Vagina (tissue), 2 donors: ENCODE results near the gene ATXN10. TPM values are rescaled to one million over a fixed set of nuclear protein-coding genes. Genes with fewer than 3 reads are reported as not detected.

ENCODE experiments used
- DNase-seq, 2 donors: peaks; one replicate each; pipeline ENCODE4 v3.0.0-alpha.2; 2017; ENCODE audit errors: extremely low spot score in 2 of 2
- H3K27ac ChIP-seq: fragments of 200-600 bp; sonication (generic); one replicate; pipeline ENCODE4 v1.5.1; 2019
- H3K27me3 ChIP-seq: fragments of 200-600 bp; sonication (generic); one replicate; pipeline ENCODE4 v1.5.1; 2019
- H3K36me3 ChIP-seq, 2 donors: fragments of 200-600 bp; sonication (generic); one replicate each; pipeline ENCODE4 v1.5.1; 2017 to 2019
- H3K4me1 ChIP-seq: fragments of 200-600 bp; sonication (generic); one replicate; pipeline ENCODE4 v1.5.1; 2019
- H3K4me3 ChIP-seq, 2 donors: fragments of 200-600 bp; sonication (generic); 1 replicate in 1 of 2; 2 replicates in 1 of 2; pipeline ENCODE4 v1.5.1; 2016 to 2019
- H3K9me3 ChIP-seq: fragments of 200-600 bp; sonication (generic); one replicate; pipeline ENCODE4 v1.5.1; 2019
- CTCF ChIP-seq, 3 experiments: fragments of 450-650 bp in 2 of 3; fragments of 200-600 bp in 1 of 3; sonication (generic) in 1 of 3; IDR thresholded peaks; one replicate each; pipeline ENCODE4 v1.5.1; 2017 to 2019; ENCODE audit warnings: antibody characterized with exemption in 3 of 3, mild to moderate bottlenecking in 2 of 3, moderate library complexity in 2 of 3
- POLR2A ChIP-seq, 2 donors: fragments of 450-650 bp; IDR thresholded peaks; one replicate each; pipeline ENCODE4 v1.6.1; 2017; ENCODE audit warnings: antibody characterized with exemption in 2 of 2, mild to moderate bottlenecking in 2 of 2, moderate library complexity in 2 of 2
- POLR2AphosphoS5 ChIP-seq, 2 donors: sonication (generic); formaldehyde crosslinking; IDR thresholded peaks; one replicate each; pipeline ENCODE4 v1.9.0; 2017; ENCODE audit warnings: antibody characterized with exemption in 2 of 2, mild to moderate bottlenecking in 2 of 2, low read depth in 1 of 2; ENCODE audit not compliant: insufficient read depth in 1 of 2
- intact Hi-C: fragments of 100-400 bp; cut with DNase I; formaldehyde crosslinking; loops from one replicate; pipeline ENCODE4 v1.15.1; 2023
- microRNA-seq: library from miRNA; unstranded; fragments of <30 nt; microRNA quantifications from one replicate; pipeline ENCODE4, GENCODE V29; 2017; ENCODE audit warnings: borderline number of aligned reads, borderline replicate concordance
- small RNA-seq: library from RNA; depleted of rRNA; stranded (forward); fragments of <200 nt; gene quantifications from one replicate; pipeline ENCODE3, GENCODE V24; 2016
- total RNA-seq: library from RNA; depleted of rRNA; stranded (reverse); fragments of >200 nt; gene quantifications from one replicate; pipeline ENCODE4 v1.2.3, GENCODE V29; 2016

ATXN10 gene
- total RNA-seq, 1 donor from 2014 or later = 116 TPM

- no peak for TF ChIP-seq POLR2A (IDR thresholded peaks at IDR 0.05)
- TF ChIP-seq POLR2AphosphoS5 (IDR thresholded peaks at IDR 0.05; ENCODE audit: insufficient read depth in 1 of 2, low read depth in 1 of 2) = no peak
- no peak for TF ChIP-seq CTCF (IDR thresholded peaks at IDR 0.05)
- H3K36me3 ChIP-seq = no peaks in the 10 kb centered on the region
- no peaks in the 10 kb centered on the region for H3K27me3 ChIP-seq
- no peak overlapping the region for H3K4me3 ChIP-seq
- no peak overlapping the region for H3K27ac ChIP-seq
- peaks cover 46% of the 10 kb centered on the region for H3K4me1 ChIP-seq
- intact Hi-C loops = no loop called here
- H3K9me3 ChIP-seq = no peaks in the 10 kb centered on the region
- no peak for DNase-seq
Observed at GRCh38 chr22:45891996-45892621, 220.5 kb downstream of the ATXN10 start.

GRCh38 chr22:45892681-45893461 is 221.2 kb downstream of the ATXN10 start:
- DNase-seq = no peak
- Histone ChIP-seq H3K36me3 (no peaks in the 10 kb centered on the region), H3K4me1 (peaks cover 42% of the 10 kb centered on the region), H3K27me3 (no peaks in the 10 kb centered on the region), H3K9me3 (no peaks in the 10 kb centered on the region), H3K27ac (no peak overlapping the region), H3K4me3 (no peak overlapping the region)
- TF ChIP-seq CTCF (IDR thresholded peaks at IDR 0.05) (no peak), POLR2A (IDR thresholded peaks at IDR 0.05) (no peak), POLR2AphosphoS5 (IDR thresholded peaks at IDR 0.05; ENCODE audit: insufficient read depth in 1 of 2, low read depth in 1 of 2) (no peak)
- intact Hi-C loops = no loop called here

- TF ChIP-seq CTCF (IDR thresholded peaks at IDR 0.05) (no peak), POLR2AphosphoS5 (IDR thresholded peaks at IDR 0.05; ENCODE audit: insufficient read depth in 1 of 2, low read depth in 1 of 2) (no peak), POLR2A (IDR thresholded peaks at IDR 0.05) (no peak)
- Histone ChIP-seq H3K9me3 (no peaks in the 10 kb centered on the region), H3K36me3 (no peaks in the 10 kb centered on the region), H3K27ac (no peak overlapping the region), H3K27me3 (no peaks in the 10 kb centered on the region), H3K4me3 (no peak overlapping the region), H3K4me1 (peaks cover 39% of the 10 kb centered on the region)
- DNase-seq = no peak
- intact Hi-C loops = no loop called here
Observed at GRCh38 chr22:45893516-45893915, 221.9 kb downstream of the ATXN10 start.

Small RNAs within 50 kb of the gene (microRNA-seq; reads per million reads assigned to microRNA genes)
- gene MIR4762 = not detected

Small RNAs within 50 kb of the gene (small RNA-seq; reads per million reads assigned to genes)
- gene MIR4762 = not detected
- not detected for gene RNU6-1161P

Other genes with a start within 250 kb of the ATXN10 start
- gene FBLN1, start 169.0 kb upstream of the ATXN10 start, total RNA-seq = 1,019 TPM